ENCODE measurements around the gene PRKCH. TPM values are rescaled to one million over a fixed set of nuclear protein-coding genes. Genes with fewer than 3 reads are reported as not detected.

Gene PRKCH
- total and polyA plus RNA-seq, 9 of the 15 experiments (the other 6 are each of a cell fraction or from before 2014, with no cell fraction given), result 0.61 to 4.4 (median 4.0) TPM

- Histone ChIP-seq H3K4me2 (ENCODE audit: insufficient read depth, low read length) (no peak overlapping the region), H4K20me1 (replicated peaks; ENCODE audit: control insufficient read depth, insufficient read depth, low read length) (no peaks in the 10 kb centered on the region), H3K4me1 (replicated peaks in 1 of 2; ENCODE audit: control insufficient read depth in 2 of 2, insufficient read depth in 2 of 2, low read length in 2 of 2) (no peaks in the 10 kb centered on the region; a peak in 1 of 5 replicates), H3K27me3 (ENCODE audit: control insufficient read depth in 2 of 2, insufficient read depth in 2 of 2, low read length in 2 of 2) (peaks cover 0 to 4% of the 10 kb centered on the region in 2 experiments; a peak in 2 of 5 replicates), H2AFZ (ENCODE audit: low read depth, low read length) (no peak overlapping the region), H3K9ac (ENCODE audit: insufficient read depth in 1 of 2, low read depth in 2 of 2, low read length in 2 of 2) (no peak overlapping the region), H3K4me3 (no peak overlapping the region), H3K27ac (ENCODE audit: extremely low read depth, low read depth, low read length) (no peak overlapping the region), H3K79me2 (ENCODE audit: control insufficient read depth, insufficient read depth, low read length) (no peaks in the 10 kb centered on the region), H3K9me3 (replicated peaks; ENCODE audit: control insufficient read depth, insufficient read depth, low read depth, low read length) (no peaks in the 10 kb centered on the region), H3K36me3 (ENCODE audit: control insufficient read depth, insufficient read depth, low read length) (no peaks in the 10 kb centered on the region), H3K9me1 (ENCODE audit: control insufficient read depth, insufficient read depth, low read length) (no peaks in the 10 kb centered on the region)
- BruUV-seq (replicated peaks), result no TSS peak
- CTCF ChIA-PET (ENCODE audit: low intra/inter-chr PET ratio), result no interaction called here
- intact Hi-C loops (cut with micrococcal nuclease), result no loop called here
- ATAC-seq, result no peak
- 20% methylated on average over 1 of the region's 1 CpG for WGBS (ENCODE audit: insufficient coverage, low coverage, missing lambda C conversion rate)
- DNase-seq (ENCODE audit: extremely low read depth in 1 of 4, low spot score in 3 of 4), result no peak
- POLR2A ChIA-PET, result no interaction called here
- in situ Hi-C loops (cut with MboI), result no loop called here
- no peak for TF ChIP-seq MIER1 (IDR thresholded peaks at IDR 0.05; ENCODE audit: low read depth)
- TF ChIP-seq ZNF644 (tag; IDR thresholded peaks at IDR 0.05; ENCODE audit: low read depth), result no peak
- no peak for TF ChIP-seq TCF3 (CRISPR knock-in tag; IDR thresholded peaks at IDR 0.05)
- TF ChIP-seq KLF16 (IDR thresholded peaks at IDR 0.05), result no peak
- no peak for TF ChIP-seq CBFA2T2 (conservative IDR thresholded peaks at IDR 0.05)
- no peak for TF ChIP-seq E2F1 (CRISPR knock-in tag; IDR thresholded peaks at IDR 0.05)
- TF ChIP-seq ZNF589 (CRISPR knock-in tag; IDR thresholded peaks at IDR 0.05; ENCODE audit: low read depth), result no peak
- no peak for TF ChIP-seq HCFC1 (IDR thresholded peaks at IDR 0.05; ENCODE audit: low read depth, low read length)
- no peak for TF ChIP-seq ETV6 (IDR thresholded peaks at IDR 0.05; ENCODE audit: borderline replicate concordance in 1 of 2, low read depth in 2 of 2, low read length in 1 of 2)
- TF ChIP-seq ETV6 (CRISPR knock-in tag; IDR thresholded peaks at IDR 0.05; ENCODE audit: borderline replicate concordance), result no peak
- no peak for TF ChIP-seq YBX1 (IDR thresholded peaks at IDR 0.05)
- TF ChIP-seq SPI1 (IDR thresholded peaks at IDR 0.05; ENCODE audit: borderline replicate concordance, low read depth, low read length), result no peak
- TF ChIP-seq RBM25 (IDR thresholded peaks at IDR 0.05; ENCODE audit: low read depth, low read length, severe bottlenecking), result no peak
- no peak for TF ChIP-seq FIP1L1 (IDR thresholded peaks at IDR 0.05; ENCODE audit: low read depth, low read length, poor library complexity, severe bottlenecking)
- TF ChIP-seq GTF2F1 (IDR thresholded peaks at IDR 0.05; ENCODE audit: low read depth, low read length), result no peak
- no peak for TF ChIP-seq TRIM24 (IDR thresholded peaks at IDR 0.05)
- no peak for TF ChIP-seq ZNF77 (CRISPR knock-in tag; IDR thresholded peaks at IDR 0.05)
- no peak for FAIRE-seq
These were observed 193.5 kb downstream of the PRKCH start for GRCh38 chr14:61514927-61515326.
